Dermis blood vessel endothelial cell (primary cell): Measurements from ENCODE around the gene RRP1B. TPM values are rescaled to one million over a fixed set of nuclear protein-coding genes. Genes with fewer than 3 reads are reported as not detected.

ENCODE experiments used
- DNase-seq: peaks from one replicate; pipeline ENCODE4 v3.0.0; 2010
- total RNA-seq: library from RNA; depleted of rRNA; stranded (reverse); fragments of >200 nt; gene quantifications from 2 replicates; pipeline ENCODE4 v1.2.3, GENCODE V29; 2014

The RRP1B gene
- total RNA-seq, 1 donor from 2014 or later, result 36.1 TPM

DNA sequence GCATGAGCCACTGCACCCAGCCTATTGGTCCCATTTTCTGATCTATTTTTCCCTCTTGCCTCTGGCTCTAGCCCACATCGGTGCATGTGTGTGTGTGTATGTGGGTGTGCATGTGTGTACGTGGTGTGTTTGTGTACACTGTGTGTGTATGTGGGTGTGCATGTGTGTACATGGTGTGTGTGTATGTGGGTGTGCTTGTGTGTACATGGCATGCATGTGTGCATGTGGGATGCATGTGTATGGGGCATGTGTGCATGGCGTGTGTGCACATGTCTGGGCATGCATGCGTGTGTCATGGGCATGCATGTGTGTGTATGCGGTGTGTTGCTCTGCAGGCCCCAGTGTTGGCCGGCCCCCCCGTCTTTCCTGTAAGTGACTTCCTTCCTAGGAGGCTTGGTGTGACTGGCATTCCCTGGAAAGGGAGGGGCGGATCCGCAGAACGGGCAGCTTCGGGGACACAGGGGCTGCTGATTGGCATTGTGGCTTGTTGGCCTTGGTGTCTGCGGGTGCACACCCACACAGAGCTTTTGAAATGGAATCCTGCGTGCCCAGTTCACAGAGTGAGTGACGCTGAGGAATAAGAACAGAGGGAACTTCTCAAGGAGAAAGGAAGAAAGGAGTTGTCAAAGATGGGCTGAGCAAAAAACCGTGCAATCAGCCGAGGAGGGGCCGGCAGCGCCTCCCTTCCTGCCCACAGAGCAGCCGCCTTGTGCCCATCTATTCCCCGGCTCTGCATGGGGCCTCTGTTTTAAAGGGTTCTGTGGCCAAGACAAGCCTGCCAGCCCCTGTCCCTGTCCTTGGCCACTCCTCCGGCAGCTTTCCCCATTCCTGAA lies 67.5 kb downstream of the RRP1B start:
- no peak for DNase-seq

DNA sequence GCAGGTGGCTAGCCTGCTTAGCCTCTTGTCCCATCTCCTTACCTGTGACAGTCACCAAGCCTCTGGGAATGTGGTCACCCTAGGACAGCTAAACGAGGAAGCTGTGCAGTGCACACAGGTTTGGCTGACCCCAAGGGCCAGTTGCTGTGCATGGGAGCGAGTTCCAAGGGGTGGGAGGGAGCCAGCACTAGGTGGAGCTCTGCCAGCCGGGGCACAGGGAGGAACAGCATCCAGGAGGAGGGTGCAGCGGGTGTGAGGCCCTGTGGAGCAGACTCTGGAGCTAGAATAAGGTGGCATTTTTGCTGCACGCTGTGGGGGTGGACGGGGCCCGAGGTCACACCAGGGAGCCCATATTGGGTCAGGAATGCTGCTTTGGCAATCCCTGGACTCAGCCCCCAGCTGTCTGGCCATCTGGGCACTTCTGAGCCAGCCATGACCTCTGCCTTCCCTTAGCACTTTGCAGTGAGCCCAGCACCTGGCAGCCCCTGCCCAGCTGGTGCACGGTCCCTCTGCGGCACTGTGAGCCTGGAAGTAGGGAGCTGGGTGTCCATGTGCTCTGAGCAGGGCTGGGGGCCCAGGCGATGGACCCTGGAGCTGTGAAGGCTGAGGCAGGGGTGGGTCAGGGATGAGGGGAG lies 68.3 kb downstream of the RRP1B start:
- peak; percentile 35 for DNase-seq

DNA sequence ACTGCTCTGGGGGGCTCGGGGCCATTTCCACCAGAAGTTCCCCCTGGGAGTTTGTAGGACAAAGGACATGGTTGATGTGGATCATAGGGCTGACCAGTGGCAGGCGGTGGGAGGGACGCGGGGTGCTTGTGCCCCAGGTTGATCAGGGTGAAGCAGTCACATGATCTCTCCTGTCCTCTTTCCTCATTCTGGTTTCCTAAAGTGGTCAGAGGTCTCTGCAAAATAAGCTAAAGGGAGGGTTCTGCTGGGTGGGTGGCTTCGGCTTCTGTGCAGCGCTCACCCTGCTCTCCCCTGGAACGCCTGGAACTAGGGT lies 68.8 kb downstream of the RRP1B start:
- no peak for DNase-seq

DNA sequence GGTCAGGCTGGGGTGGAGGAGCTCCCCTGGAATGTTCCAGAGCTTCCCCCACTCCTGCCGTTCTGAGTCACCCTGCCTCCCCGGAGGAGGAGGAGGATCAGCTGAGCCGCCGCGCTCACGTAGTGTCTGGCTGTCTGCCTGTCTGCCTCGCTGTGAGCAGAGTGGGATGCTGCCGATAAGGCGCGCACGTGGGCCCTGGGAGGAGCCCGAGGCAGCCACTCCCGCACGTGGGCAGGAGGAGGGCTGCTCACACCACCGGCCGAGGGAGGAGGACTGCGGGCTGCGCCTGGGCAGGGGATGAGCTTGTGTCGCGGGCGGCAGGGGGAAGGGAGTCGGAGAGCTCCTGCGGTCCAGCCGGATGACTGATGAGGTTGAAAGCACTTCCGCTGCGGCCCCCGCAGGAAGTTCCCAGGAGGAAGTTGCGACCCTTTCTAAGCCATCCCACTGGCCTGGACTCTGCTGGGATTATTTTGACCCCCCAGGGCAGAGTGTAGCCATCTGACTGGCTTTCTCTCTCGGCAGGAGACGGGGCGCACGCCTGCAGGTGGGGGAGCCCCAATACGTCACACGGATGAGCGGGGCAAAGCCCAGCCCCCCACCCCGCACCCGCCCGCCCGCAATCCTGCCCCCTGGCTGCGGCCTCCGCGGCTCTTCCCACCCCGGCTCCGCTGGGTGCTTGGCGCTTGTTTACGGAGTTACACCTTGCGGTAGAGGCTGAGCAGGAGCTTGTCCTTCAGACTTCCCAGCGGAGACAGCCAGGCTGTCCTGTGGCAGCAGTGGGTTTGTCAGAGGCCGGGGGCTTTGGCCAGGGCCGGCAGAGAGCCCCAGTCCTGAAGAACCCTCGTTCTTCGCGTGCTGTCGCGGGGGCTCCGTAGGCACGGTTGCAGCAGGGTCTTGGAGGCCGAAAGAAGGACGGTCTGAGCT lies 69.4 kb downstream of the RRP1B start:
- peak; percentile 91 for DNase-seq

DNA sequence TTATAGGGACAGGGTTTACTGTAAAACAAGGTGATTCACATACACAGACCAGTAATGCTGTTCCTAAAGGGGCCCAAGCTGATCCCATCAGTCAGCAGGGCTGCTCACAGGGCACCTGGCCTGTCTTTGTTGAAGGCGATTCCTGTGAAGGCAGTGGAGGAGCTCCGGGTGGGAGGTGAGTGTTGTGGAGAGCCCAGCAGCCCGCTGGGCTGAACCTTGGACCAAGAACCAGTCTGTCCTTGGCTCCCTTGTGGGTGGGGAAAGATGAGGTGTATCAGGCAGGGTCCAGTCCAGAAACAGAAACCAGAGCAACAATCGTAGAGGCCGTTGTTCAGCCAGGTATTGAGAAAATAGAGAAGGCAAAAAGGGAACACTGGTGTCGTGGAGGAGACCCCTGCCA lies 72.1 kb downstream of the RRP1B start:
- DNase-seq, result no peak

DNA sequence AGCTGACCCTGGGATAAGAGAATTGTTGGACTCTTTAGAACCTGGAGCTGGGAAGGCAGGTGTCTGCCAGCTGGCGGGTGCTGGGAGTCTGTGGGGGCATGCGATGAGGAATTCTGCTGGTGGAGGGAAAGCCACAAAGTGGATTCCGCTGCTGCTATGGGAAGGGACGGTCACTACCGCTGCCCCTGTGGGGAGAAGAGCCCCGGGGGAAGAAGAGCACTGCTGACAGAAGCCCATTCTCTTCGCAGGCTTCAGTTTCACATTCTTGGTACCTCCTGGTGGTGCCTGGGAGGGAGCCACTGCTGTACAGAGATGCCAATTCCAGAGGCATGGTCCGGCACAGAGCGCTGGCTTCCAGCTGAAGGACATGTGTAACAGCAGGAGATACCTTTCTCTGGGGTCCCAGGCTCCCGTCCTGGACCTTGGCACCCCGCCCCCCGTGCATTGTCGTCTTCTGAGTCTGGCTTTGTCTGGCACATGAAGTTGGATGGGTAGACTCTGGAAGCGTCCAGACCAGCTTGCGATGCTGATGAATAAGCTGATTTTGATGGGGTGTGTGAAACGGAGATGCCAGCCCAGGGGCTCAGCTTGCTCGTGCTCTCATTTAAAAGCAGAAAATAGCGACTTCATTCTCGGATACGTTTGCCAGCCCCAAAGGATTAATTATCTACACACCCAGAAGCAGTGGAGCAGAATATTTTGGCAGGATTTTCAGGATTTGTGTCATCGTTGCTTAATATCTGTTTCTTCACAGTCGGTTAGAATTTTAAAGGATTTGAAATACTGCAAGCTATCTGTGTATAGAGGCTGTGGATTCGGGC lies 72.7 kb downstream of the RRP1B start:
- no peak for DNase-seq

DNA sequence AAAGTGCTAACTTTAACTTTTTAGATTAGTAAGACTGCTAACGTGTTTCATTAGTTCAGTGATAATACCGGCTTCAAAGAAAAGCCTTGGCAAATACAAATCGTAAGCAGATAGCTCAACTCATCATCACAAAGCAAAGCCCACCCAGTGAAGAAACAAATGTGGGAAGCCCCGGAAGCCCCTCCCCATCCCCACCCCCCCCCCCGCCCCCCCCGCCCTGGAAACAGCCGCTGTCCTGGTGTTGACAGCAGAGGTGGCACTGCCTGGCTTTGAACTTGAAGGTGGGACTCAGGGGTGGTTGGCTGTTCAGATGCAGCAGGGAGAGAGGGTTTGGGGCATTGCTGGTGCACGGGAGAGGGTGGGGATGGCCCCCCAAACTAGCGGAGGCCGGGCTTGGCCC lies 73.7 kb downstream of the RRP1B start:
- no peak for DNase-seq

DNA sequence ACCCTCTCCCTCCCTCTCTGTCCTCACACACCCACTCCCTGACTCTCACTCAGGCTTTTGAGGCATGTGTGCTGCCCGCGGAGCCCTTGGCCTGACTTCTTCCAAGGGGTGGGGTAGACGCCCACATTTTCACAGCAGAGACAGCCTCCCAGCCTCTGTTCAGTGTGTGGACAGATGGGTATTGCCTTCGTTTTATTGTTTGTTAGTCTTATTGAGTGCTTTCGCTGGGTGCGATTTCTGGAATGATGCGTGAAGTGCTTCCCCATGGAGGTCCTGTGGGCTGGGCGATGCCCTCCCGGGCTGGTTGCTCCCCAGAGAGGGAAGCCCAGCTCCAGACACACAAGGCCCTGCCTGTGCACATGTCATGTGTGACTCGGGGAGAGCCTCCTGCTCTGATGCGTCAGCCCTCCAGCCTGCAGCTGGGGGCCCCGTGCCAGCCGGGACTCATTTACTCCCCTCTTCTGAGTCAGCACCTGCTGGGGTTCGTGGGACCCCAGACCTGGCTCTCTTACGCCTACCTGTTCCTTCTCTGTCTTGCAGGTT lies 74.2 kb downstream of the RRP1B start:
- DNase-seq, result no peak

DNA sequence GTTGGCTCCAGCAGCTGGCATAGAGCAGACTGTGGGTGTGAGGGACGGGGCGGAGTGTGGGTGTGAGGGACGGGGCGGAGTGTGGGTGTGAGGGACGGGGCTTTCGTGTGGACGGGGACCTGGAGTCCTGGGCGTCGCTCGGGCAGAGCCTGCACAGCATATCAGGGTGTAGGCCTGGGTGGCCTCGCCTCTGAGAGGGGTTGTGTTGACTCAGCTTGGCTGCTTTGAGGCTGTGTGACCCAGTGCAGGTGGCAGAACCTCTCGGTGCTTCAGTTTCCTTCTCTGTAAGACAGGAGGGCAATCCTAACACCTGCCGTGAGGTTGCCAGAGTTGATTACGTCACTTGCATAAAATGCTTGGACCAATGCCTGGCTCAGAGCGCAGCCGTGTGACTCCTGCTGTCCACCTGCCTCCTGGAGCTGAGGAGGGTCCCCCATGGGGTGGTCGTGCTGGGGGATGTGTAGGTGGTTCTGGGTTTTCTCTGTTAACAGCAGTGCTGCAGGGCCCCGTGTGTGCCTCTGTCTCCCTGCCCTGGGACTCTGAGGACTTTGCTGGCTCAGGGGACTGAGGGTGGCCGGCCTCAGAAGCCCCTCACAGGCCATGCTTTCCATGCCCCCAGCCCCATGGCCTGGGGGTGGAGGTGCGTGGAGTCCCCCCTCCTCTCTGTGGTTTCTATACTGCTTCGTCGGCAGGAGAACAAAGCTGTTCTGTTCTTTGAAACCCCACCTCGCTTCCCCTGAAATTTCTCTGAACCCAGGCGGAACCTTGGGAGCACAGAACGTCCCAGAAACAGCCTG lies 75.0 kb downstream of the RRP1B start:
- no peak for DNase-seq

DNA sequence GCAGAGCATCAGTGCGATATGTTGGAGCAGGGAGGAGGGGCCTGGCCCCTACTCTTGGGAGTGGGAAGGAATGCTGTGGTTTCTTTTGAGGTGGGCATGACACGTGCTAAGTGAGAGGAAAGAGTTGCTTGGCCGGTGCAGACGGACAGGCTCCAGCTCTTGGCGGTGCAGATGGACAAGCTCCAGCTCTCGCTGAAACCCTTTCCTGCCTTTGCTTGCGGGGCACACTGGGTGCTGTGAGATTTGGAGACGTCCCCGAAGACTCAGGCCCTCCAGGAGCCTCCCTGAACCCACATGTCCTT lies 75.5 kb downstream of the RRP1B start:
- DNase-seq, result no peak

DNA sequence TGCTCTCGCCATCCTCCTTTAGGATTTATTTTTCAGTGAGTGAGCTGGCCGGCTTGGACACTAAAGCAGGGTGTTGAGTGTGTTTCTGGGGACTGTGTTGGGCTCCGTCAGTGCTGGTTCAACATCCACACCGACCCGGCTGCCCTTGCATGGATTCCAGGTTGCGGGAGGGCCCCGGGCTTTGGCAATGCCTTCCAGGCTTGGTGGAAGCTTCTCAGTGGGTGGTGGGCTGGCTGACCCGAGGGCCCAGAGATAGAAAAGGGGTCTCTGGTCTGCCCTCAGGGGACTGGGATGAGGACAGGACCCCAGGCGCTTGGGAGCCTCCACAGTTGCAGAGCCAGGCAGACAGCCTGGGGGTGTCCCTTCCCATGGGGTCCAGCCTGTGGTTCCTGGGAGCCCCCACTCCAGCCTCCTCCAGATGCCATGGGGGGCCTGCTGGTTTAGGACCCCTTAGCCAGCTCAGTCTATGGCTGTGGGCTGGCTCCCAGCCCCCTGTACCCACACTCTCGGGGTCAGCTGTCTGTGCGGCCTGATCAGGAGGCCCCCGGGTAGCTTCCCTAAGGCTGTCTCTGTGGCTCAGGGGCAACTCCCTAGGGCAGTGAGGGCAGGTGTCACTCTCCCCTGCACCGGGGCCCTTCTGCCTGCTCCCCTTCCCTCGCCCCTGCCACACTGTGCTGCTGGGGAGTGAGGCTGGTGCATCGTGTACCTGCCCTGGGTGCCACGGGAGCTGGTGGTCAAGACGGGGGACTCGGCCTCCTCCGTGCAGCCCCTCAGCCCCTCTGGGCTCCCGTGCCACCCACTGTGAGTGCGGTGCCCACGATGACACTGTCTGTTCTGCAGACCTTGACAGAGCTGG lies 76.1 kb downstream of the RRP1B start:
- no peak for DNase-seq

DNA sequence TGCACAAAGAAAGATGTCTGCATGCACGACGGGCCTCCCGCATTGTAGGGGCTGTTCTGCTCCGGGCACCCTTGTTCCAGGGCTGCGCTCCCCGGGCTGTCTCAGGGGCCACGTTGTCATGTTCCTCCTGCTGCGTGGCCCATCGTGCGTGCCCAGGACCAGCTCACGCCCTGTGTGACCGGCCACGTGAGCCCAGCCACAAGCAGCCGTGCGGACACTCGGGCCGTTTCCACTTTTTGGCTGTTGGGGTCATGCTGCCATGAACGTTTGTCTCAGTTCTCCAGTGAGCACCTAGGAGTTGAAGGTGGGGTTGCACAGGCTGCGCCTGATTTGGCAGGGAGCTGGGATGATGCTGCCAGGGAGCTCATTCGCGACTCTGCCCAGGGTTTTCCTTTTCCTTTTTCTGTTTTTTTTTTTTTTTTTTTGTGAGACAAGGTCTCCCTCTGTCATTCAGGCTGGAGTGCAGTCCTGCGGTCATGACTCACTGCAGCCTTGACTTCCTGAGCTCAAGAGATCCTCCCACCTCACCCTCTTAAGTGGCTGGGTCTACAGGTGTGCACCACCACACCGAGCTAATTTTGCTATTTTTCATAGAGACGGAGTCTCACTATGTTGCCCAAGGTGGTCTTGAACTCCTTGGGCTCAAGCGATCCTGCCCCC lies 77.0 kb downstream of the RRP1B start:
- peak; percentile 32 for DNase-seq

DNA sequence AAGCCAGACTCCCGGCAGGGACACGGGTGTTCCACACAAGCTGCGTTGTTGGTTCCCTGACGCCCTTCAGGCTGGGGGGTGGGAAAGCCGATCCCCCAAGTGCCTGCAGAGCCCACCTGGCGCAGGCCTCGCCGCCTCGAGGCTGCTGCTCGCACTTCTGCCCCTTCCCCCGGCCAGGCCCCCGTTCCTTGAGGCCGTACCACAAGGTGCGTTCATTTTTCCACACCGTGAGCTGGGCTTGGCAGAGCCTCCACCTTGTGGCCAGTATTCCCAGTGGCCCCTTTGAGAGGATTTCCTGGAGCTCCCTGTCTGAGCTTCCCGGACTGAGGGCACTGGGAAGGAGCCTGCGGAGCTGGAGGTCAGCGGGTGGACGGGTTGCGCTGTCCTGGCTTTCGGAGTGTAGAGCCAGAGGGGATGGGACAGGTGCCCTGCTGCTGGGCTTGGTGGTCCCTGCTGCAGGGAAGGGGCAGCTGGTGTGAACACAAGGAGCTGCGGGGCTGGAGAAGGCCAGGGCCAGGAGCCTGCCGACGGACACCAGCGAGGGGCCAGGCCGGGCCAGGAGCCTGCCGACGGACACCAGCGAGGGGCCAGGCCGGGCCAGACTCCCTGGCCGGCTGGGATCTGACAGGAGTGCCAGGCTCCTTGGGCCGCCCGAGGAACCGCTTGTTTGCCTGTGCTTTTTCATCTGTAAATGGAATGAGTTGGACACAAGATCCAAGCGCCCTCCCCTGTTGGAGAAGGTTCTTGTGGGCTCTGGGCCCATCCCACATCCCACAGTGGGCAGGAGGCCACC lies 78.0 kb downstream of the RRP1B start:
- no peak for DNase-seq

DNA sequence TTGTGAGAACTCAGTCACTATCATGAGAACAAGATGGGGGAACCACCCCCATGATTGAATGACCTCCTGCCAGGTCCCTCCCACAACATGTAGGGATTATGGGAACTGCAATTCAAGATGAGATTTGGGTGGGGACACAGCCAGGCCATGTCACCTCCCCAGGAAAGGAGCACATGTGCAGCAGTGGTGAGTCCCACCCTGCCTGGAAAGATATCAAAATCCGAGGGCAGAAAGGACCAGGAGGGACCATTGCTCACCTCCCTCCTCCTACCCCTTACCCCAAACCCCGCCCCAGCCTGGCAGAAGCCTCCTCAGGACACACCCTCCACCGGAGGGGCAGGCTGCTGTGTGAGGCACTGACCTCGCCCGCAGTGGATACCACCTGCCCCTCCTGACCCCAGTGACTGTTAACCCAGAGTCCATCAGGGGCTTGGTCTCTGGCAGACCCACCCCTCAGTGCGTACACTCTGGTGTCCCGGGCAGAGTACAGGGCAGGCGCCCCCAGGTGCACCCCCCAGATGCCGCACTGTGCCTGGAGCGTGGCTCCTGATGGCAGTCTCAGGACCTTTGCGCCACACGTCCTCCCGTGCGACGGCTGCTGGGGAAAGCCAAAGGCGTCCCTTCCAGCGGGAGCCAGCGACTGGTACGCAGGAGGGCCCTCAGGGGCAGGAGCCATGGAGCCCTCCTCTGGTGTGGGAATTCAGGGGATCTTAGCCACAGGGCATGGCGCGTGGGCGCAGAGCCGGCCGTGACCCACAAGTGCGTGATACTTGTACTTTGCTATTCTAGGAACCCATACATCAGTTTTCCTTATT lies 80.5 kb downstream of the RRP1B start:
- no peak for DNase-seq

DNA sequence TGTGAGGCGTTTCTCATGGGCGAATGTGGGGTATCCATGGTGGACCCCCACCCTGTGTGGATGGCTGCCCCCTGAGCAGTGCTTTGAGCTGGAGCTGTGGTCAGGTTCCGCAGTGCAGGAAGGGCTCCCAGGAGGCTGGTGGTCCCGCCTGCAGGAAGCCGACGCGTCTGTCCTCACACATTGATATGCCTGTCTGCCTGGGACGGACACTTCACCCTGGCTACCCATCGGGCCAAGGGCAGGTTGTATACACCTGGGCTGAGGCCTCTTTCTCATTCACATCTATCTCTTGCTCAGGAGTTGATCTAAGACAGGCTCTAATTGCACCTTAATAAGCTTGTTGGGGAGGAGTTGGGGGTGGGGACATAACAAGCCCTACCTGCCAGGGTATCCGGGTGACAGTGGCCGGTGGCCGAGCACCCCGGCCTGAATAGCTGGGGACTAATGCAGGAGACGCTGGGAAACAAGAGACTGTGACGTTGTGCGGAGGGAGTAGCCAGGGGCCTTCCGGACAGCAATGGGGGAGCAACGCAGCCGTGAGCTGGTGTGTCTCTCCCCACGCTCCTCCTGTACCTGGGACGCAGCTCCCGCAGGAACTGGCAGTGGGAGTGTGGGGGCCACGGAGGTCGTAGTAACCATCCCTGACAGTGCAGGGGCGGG lies 81.3 kb downstream of the RRP1B start:
- DNase-seq, result peak; percentile 37

DNA sequence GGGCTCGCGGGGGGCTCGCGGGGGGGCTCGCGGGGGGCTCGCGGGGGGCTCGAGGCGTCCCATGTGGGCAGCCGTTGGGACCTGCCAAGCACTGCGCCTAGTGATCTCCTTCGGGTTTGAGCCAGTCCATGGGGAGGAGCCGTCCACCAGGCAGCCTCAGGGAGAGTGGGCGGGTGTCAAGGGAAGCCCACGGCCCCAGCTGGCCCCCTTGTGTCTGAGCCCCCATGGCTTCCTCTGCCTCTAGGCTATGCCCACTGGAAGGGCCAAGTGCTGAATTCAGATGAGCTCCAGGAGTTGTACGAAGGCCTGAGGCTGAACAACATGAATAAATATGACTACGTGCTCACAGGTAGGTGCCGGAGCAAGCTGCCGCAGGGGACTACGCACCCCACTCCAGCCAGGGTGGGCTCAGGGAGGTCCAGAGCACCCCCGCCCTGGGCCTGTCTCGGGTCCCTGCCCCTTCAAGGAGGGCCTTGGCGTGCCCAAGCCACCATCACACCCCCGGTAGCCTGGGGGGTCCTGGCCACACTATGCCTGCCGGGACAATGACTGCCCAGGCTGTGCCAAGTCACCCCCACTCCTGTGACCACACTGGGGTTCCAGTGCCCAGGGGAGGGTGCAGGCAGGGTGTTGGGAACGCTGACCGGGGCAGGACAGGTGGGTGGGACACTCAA lies 82.2 kb downstream of the RRP1B start:
- no peak for DNase-seq

DNA sequence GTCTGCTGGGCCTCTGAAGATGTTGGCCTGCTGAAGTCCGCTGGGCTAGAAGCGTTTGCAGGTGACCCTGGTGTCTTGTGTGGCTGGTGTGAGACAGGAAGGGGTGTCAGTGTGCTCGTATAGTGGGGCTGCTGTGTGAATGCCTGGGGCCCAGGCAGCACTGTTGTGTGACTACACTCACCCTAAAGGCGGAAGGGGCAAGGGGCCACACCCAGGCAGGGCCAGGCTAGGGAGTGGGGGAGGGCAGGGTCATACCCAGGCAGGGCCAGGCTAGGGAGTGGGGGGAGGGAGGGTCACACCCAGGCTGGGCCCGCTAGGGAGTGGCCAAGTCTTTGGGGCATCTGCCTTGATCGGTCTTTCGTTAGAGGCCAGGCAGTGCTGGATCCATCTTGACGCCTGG lies 84.6 kb downstream of the RRP1B start:
- DNase-seq, result no peak
